OCI-LY7 (cell line): ENCODE measurements around the gene CALY. TPM values are rescaled to one million over a fixed set of nuclear protein-coding genes. Genes with fewer than 3 reads are reported as not detected.
A peak's percentile ranks its signal among the peaks of the same experiment; 100 is the strongest.

ENCODE experiments used
- BruUV-seq: library from RNA; stranded (reverse); fragments of 400-500 nt; replicated peaks from 2 replicates; lab custom pipeline; 2021; lab: Mats Ljungman, UMichigan
- CTCF ChIA-PET: fragments of 300-600 bp; sonication (Branson Sonifier 250); formaldehyde crosslinking; loops from one replicate; lab custom pipeline; 2022; ENCODE audit warnings: antibody characterized with exemption; ENCODE audit not compliant: unreplicated experiment; lab: Charles Lee
- POLR2A ChIA-PET: fragments of 300-600 bp; sonication (Branson Sonifier 250); formaldehyde crosslinking; loops from one replicate; lab custom pipeline; 2022; ENCODE audit warnings: antibody characterized with exemption; lab: Charles Lee
- DNase-seq: peaks from one replicate; pipeline ENCODE4 v3.0.0-alpha.2; 2015; ENCODE audit warnings: low spot score
- H2AFZ ChIP-seq: fragments of 200-600 bp; sonication (generic), shearing (Covaris generic); 2 replicates; pipeline ENCODE4 v1.6.1; 2014; ENCODE audit warnings: mild to moderate bottlenecking, antibody characterized with exemption, low read length, moderate library complexity
- H3K27ac ChIP-seq: fragments of 200-600 bp; sonication (generic); 2 replicates; pipeline ENCODE4 v1.5.1; 2014; ENCODE audit warnings: mixed run types, low read depth, mild to moderate bottlenecking, moderate library complexity, low read length, inconsistent platforms; ENCODE audit not compliant: poor library complexity, severe bottlenecking
- H3K36me3 ChIP-seq: fragments of 200-600 bp; sonication (generic); 2 replicates; pipeline ENCODE4 v1.6.1; 2014; ENCODE audit warnings: mild to moderate bottlenecking, antibody characterized with exemption, low read length, moderate library complexity, mixed read lengths; ENCODE audit not compliant: insufficient read depth
- H3K4me1 ChIP-seq: fragments of 200-600 bp; sonication (generic); 2 replicates; pipeline ENCODE4 v1.5.1; 2014; ENCODE audit warnings: mild to moderate bottlenecking, low read length; ENCODE audit not compliant: insufficient read depth, poor library complexity, severe bottlenecking
- H3K4me2 ChIP-seq: fragments of 200-600 bp; sonication (generic); 2 replicates; pipeline ENCODE4 v1.6.1; 2014; ENCODE audit warnings: mild to moderate bottlenecking, low read length
- H3K4me3 ChIP-seq: fragments of 200-600 bp; sonication (generic); 2 replicates; pipeline ENCODE4 v1.5.1; 2014; ENCODE audit warnings: mild to moderate bottlenecking, low read depth, low read length; ENCODE audit not compliant: poor library complexity, severe bottlenecking
- H3K79me2 ChIP-seq: fragments of 200-600 bp; sonication (generic); 2 replicates; pipeline ENCODE4 v1.6.1; 2016; ENCODE audit warnings: low read depth, mild to moderate bottlenecking, low read length, moderate library complexity, mixed read lengths; ENCODE audit not compliant: insufficient read depth
- H3K9me2 ChIP-seq: fragments of 200-600 bp; sonication (generic); 2 replicates; pipeline ENCODE4 v1.6.1; 2016; ENCODE audit warnings: mild to moderate bottlenecking, low read length, mixed read lengths; ENCODE audit not compliant: insufficient read depth
- H3K9me3 ChIP-seq: fragments of 200-600 bp; sonication (generic); 2 replicates; pipeline ENCODE4 v1.6.1; 2014; ENCODE audit warnings: mild to moderate bottlenecking, mixed run types, low read length, mixed read lengths
- H4K20me1 ChIP-seq: fragments of 200-600 bp; sonication (generic); 2 replicates; pipeline ENCODE4 v1.6.1; 2014; ENCODE audit warnings: mild to moderate bottlenecking, antibody characterized with exemption, low read length, moderate library complexity, mixed read lengths; ENCODE audit not compliant: insufficient read depth
- EZH2phosphoT487 ChIP-seq: fragments of 200-600 bp; sonication (generic); IDR thresholded peaks from 2 replicates; pipeline ENCODE4 v1.6.1; 2018; ENCODE audit warnings: low read depth, borderline replicate concordance, mild to moderate bottlenecking, mixed run types, antibody characterized with exemption, low read length, moderate library complexity, mixed read lengths
- intact Hi-C: fragments of 100-400 bp; cut with micrococcal nuclease; formaldehyde crosslinking; loops from one replicate; pipeline ENCODE4 v1.10.0; 2022; ENCODE audit not compliant: unreplicated experiment
- total RNA-seq, 2 experiments: library from RNA; depleted of rRNA in 1 of 2; stranded (reverse); fragments of >200 nt in 1 of 2; shearing (Covaris generic) in 1 of 2; gene quantifications; 2 replicates each; pipeline ENCODE4 v1.2.3, GENCODE V29; 2014 to 2022
- TF ChIP-seq, protein P1 (sequence below): fragments of 200-600 bp; sonication (generic); conservative IDR thresholded peaks from 2 replicates; pipeline ENCODE4 v1.5.1; 2014; ENCODE audit warnings: mild to moderate bottlenecking, antibody characterized with exemption, low read length, moderate library complexity, mixed read lengths

CALY gene
- total RNA-seq, 2 experiments from 2014 or later: not detected

GRCh38 chr10:133328358-133329343 lies 8.0 kb downstream of the CALY start:
- POLR2A ChIA-PET: interaction anchor here (1.5 kb wide), 1 partner anchor 62 kb away, joined by 7 read pairs; no protein-coding TSS in a partner anchor
- CTCF ChIA-PET: interaction anchor here (0.6 to 1.2 kb wide), 4 partner anchors 21 to 64 kb away, joined by 3 to 4 read pairs (median 3); no protein-coding TSS in a partner anchor
- H3K36me3 ChIP-seq: no peaks in the 10 kb centered on the region
- H3K4me1 ChIP-seq: peaks cover 9% of the 10 kb centered on the region
- TF ChIP-seq EZH2phosphoT487: no peak
- TF ChIP-seq, protein P1, sequence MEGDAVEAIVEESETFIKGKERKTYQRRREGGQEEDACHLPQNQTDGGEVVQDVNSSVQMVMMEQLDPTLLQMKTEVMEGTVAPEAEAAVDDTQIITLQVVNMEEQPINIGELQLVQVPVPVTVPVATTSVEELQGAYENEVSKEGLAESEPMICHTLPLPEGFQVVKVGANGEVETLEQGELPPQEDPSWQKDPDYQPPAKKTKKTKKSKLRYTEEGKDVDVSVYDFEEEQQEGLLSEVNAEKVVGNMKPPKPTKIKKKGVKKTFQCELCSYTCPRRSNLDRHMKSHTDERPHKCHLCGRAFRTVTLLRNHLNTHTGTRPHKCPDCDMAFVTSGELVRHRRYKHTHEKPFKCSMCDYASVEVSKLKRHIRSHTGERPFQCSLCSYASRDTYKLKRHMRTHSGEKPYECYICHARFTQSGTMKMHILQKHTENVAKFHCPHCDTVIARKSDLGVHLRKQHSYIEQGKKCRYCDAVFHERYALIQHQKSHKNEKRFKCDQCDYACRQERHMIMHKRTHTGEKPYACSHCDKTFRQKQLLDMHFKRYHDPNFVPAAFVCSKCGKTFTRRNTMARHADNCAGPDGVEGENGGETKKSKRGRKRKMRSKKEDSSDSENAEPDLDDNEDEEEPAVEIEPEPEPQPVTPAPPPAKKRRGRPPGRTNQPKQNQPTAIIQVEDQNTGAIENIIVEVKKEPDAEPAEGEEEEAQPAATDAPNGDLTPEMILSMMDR: no peak
- H3K79me2 ChIP-seq: no peaks in the 10 kb centered on the region
- intact Hi-C loops: loop anchor here (2.0 kb wide), 2 partner anchors 60 to 168 kb away; no protein-coding TSS in a partner anchor
- no peaks in the 10 kb centered on the region for H4K20me1 ChIP-seq
- H2AFZ ChIP-seq: no peak overlapping the region
- no peak overlapping the region for H3K4me3 ChIP-seq
- no peak for DNase-seq
- no TSS peak for BruUV-seq
- no peak overlapping the region for H3K27ac ChIP-seq
- no peaks in the 10 kb centered on the region for H3K9me2 ChIP-seq
- H3K9me3 ChIP-seq: no peaks in the 10 kb centered on the region
- no peak overlapping the region for H3K4me2 ChIP-seq

- no peaks in the 10 kb centered on the region for H3K9me3 ChIP-seq
- ChIA-PET POLR2A (no interaction called here), CTCF (no interaction called here)
- H3K36me3 ChIP-seq: no peaks in the 10 kb centered on the region
- H3K4me3 ChIP-seq: no peak overlapping the region
- no peak for DNase-seq
- no peak overlapping the region for H3K4me2 ChIP-seq
- H3K79me2 ChIP-seq: no peaks in the 10 kb centered on the region
- no peaks in the 10 kb centered on the region for H3K9me2 ChIP-seq
- H3K4me1 ChIP-seq: peaks cover 9% of the 10 kb centered on the region
- no peak overlapping the region for H3K27ac ChIP-seq
- TF ChIP-seq EZH2phosphoT487: no peak
- TF ChIP-seq, protein P1: 0 out of 2 replicates have a peak, but pooled peaks have one; percentile 21
- BruUV-seq: no TSS peak
- H4K20me1 ChIP-seq: no peaks in the 10 kb centered on the region
- H2AFZ ChIP-seq: no peak overlapping the region
- intact Hi-C loops: loop anchor here (2.0 kb wide), 2 partner anchors 61 to 169 kb away; no protein-coding TSS in a partner anchor
Observed at GRCh38 chr10:133327651-133328357, 8.9 kb downstream of the CALY start.
